SHP77 treated with DMSO at 0.1 percent for 48 hours (cell line): Measurements from ENCODE around the gene SHC4.
A peak's percentile ranks its signal among the peaks of the same experiment; 100 is the strongest.

Source experiments
- DNase-seq: peaks from one replicate; lab custom pipeline; 2025; lab: John Stamatoyannopoulos, UW

The SHC4 gene

DNA sequence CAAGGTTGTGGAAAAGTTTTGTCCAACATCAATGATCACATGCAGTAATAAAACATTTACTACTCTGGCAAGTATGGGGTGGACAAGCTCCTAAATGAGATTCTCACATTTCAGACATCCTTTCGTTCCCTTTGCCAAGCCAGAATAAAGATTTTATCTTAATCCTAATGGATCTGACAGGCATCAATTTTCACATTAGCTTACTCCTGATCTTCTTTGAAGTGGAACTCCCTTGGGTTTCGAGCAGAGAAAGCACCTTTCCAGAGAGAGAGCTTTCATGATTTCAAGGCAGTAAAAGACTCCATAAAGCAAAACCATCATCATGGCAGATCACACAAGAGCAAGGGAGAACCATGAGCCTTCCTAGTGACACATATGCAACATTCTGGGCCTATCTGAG, 113.1 kb downstream of the SHC4 start:
- DNase-seq = no peak

- DNase-seq = no peak
Observed at GRCh38 chr15:48845123-48845522, 118.6 kb downstream of the SHC4 start.

- peak; percentile 54 for DNase-seq
Observed at GRCh38 chr15:48842501-48842900, 121.2 kb downstream of the SHC4 start.

- DNase-seq = no peak
Observed at GRCh38 chr15:48834756-48835155, 129.0 kb downstream of the SHC4 start.

GRCh38 chr15:48833526-48834239, 130.0 kb downstream of the SHC4 start:
- no peak for DNase-seq

GRCh38 chr15:48832648-48833047, 131.1 kb downstream of the SHC4 start:
- no peak for DNase-seq

DNA sequence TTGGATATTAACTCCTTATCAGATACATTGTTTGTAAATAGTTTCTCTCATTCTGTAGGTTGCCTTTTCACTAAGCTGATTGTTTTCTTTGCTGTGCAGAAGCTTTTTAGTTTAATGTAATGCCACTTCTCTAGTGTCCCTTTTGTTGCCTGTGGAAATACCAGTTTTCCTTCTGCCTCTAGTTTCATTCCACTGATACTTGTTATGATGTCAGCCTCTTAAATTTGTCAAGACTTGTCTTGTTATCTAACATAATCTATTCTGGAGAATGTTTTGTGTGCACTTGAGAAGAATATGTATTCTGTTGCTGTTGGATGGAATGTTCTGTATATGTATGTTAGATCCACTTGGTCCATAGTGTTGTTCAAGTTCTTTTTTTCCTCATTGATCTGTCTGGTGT, 134.8 kb downstream of the SHC4 start:
- DNase-seq = no peak

- DNase-seq = no peak
Observed at GRCh38 chr15:48828471-48828870, 135.2 kb downstream of the SHC4 start.

DNA sequence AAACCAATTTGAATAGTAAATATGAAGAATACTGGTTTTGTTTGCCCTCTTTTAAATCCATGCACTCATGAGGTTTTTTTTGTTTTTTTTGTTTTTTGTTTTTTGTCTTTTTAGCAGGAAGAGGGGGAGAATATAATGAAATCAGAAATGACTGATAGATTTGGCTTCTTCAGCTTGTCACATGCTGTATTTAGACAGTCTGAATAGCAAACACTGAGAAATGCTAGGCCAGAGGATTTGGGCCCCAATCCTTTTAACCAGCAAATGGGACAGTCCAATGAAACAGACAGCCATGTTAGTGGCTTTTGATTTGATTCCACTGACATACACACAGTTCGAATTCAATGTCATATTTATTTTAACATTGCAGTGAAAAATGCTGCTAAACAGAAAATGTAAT, 138.6 kb downstream of the SHC4 start:
- no peak for DNase-seq

DNA sequence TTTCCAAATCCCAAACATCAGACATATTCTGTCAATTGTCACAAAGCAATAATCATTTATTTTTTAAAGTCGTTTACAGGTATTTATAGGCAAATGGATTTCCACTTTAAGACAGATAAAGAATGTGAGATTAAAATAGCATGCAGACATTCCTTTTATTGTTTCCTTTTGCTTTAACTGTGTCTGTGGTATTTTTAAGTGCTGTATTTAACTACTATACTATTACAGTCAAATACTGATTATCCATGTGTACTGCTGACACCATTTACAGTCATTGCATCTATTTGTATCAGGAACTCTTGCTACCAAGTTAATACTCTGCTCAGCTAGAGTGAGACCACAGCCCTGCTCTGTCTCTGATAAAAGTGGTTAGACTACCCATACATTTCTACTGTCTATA, 140.0 kb downstream of the SHC4 start:
- DNase-seq = no peak

DNA sequence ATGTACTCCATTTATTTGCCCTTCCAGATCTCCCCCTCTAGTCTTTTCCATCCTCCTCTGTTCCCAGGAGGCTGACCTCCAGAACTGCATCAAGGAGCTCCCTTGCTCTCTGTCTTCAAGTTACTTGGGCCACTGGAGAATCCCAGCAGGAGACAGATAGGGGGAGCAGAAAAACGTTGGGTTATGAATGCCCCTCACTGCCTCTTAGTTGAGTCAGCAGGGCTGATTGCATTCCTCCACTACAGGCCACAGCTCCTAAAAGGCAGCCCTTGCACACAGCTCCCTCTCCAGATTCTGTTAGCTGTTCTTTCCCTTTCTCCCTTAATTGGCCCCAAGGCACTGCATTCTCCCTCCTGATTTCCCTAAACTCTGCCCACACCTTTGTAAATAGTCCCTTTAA, 140.5 kb downstream of the SHC4 start:
- no peak for DNase-seq

DNA sequence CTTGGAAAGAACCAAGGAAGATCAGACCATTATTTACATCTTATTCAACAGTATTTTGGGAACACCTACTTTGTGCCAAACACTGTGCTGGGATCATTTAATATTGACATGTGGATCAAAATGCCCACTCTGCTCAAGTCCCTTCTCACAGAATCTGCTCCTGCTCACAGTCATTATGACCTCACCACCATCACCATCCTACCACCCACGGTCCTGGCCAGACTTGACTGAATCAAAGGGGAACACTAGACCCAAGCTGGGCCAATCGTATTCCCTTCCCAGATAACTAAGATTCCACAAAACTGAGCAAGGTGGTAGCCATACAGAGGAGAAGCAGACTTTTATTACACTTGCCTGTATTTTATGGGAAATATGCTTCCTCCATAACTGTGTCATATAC, 149.4 kb downstream of the SHC4 start:
- DNase-seq = no peak

- no peak for DNase-seq
Observed at GRCh38 chr15:48811325-48811958, 152.3 kb downstream of the SHC4 start.

DNA sequence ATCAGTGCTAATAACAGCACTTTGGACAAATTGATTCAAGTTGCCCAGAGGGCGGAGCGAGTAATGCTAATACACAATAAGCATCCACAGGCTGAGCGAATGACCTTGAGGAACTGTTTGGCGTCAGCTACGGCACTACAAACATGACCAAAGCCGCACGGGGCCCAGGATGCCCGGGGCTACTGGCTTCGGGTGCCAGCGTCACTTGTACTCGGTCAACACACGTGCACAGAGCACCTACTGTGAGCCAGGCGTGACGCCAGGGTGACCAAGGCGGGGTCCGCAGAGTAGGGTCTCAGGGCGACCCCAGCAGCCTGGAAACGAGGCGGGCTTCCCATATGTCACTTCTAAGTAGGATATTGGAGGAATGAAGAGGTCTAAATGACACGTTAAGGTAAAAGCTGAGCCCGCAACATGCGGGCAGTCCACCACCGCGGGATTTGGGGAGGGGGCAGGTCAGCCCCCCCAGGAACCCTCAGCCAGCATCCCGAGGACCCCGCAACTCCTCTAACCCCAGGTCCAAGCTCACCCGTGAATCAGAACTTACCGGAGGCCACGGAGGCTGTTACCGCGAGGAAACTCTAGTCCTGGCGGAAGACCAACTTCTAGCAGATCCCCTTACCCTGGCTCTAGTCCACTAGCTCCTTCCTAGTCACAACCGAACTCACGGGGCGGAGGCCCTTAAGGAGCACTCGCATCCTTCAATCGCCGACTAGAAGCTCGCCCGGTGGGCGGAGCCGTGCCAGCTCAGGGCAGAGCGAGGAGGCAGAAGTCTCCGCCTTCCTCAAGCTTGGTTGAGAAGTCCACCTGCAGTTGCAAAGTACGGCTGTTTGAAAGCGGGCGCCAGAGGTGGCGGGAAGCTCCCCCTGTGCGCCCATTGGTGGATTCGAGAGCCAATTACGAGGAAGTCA, 153.1 kb downstream of the SHC4 start, which contains the start of gene CEP152:
TSS of gene CEP152 (minus strand) at position 656 of the 911 bp plus-strand sequence. CDS start 5,420 bp downstream, outside the sequence.
- DNase-seq = peak; percentile 99

GRCh38 chr15:48806151-48806550, 157.6 kb downstream of the SHC4 start:
- DNase-seq = no peak

DNA sequence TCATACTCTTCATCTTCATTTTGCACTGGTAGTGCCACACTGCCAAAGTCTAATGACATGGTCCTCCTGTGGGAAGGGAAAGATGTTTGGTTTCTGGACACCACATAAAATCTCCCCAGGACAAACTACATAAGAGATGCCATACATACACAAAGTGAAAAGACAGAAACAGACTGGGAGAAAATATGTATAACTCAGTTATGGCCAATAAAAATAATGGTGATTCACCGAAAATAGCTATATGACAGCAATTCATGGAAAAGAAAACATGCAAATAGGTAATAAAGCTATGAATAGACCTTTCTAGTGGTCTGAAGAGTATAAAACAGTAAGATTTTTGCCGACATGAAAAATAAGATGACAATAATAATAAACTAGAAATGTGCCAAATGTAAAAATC, 158.1 kb downstream of the SHC4 start:
- DNase-seq = no peak

DNA sequence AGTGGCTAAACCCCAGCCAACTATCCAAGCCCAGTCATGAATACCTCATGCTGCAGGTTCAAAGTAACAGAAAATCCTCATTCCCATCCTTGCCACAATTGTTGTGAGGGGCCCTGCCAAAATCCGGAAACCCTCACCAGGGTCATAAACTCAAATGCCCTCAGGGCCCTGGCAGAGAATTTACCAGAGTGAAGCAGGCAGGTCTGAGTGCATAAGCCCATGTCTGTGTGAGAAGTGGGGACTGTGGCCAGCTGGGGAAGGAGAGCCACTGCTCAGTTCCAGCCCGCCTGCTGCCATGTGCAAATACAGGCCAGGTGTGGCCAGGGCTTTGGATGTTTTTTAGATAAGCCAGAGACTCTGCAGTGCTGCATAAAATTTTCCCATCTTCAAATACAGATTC, 159.8 kb downstream of the SHC4 start:
- no peak for DNase-seq

DNA sequence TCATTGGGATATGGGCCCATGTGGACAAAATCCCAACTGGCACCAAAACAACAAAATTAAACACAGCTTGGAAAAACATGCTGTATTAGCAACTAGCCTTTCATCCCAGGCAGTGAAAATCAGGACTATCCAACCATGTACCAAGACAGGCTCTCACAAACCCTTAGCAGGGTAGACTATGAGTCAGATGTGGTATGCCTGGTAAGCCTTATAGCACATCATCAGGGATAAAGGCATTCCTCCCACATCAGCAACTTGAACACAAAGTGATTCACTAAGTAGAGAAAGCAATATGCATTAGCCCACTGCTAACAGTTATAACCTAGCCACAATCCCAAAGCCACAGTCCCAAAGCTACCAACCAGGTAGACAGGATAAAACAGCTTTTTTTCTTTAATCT, 160.9 kb downstream of the SHC4 start:
- no peak for DNase-seq

GRCh38 chr15:48802257-48802656, 161.5 kb downstream of the SHC4 start:
- no peak for DNase-seq

DNA sequence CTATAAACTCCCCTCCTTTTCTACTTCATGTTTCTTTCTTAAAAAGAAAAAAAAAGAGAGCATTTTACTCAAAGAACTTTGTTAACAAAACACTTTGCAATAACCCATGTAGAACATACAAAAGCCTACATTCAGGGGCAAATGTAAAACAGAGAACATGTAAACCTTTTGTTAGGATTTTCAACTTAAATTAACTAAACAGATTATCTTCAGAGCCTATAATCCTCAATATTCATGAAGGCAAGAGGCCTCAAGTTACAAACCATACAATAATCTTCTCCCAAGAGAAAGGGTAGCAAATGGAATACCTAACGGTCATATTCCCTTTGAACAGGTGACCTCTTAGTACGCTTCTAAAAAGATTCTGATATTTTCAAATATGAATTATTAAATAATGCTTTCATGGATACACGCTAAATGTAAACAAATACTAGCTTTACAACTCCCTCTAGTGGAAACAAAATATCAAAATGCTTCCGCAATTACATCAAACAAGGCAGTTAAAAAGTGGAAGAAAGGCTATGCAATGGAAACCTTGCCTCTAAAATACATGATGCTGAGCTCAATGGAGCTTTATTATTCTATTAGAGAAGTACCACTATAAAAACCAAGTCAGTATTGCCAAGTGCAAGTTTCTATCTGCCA, 162.8 kb downstream of the SHC4 start:
- DNase-seq = no peak

- no peak for DNase-seq
Observed at GRCh38 chr15:48800245-48800644, 163.5 kb downstream of the SHC4 start.

DNA sequence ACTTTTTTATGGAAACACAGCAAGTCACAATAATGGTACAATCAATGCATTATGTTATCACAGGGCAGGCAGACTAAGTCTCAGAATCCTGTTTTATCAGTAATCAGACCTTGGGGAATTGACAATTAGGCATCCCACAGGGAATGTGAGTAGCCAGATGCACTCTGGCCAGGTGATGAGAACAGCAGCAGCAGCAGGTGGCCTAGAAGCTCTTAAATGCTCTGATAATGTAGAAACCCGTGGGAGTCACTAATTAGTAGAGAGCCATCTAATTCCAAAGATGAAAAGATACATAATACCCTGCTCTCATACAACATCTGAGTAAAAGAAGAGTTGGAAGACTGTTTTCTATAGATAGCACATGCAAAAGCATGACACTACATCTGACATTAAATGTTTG, 165.4 kb downstream of the SHC4 start:
- no peak for DNase-seq
